Endothelial cell of umbilical vein (primary cell): ENCODE measurements around the gene DUSP3. TPM values are rescaled to one million over a fixed set of nuclear protein-coding genes. Genes with fewer than 3 reads are reported as not detected.

Experiments used
- BruUV-seq: library from RNA; stranded (reverse); fragments of 400-500 nt; replicated peaks from 2 replicates; lab custom pipeline; 2021; lab: Mats Ljungman, UMichigan
- CTCF ChIA-PET: fragments of 300-600, 350-600 bp; sonication (Branson Sonifier 250); formaldehyde crosslinking; loops from one replicate; lab custom pipeline; 2021; ENCODE audit warnings: antibody characterized with exemption, inconsistent platforms; lab: Charles Lee
- POLR2A ChIA-PET: fragments of 300-600, 350-600 bp; sonication (Branson Sonifier 250); formaldehyde crosslinking; loops from one replicate; lab custom pipeline; 2021; ENCODE audit warnings: antibody characterized with exemption, inconsistent platforms; lab: Charles Lee
- DNase-seq: peaks from one replicate; pipeline ENCODE4 v3.0.0-alpha.2; 2011; ENCODE audit warnings: low read depth, low spot score
- FAIRE-seq: peaks from 2 replicates; lab custom pipeline; 2011; peaks lifted over from hg19 to GRCh38; lab: Jason Lieb, UNC
- H2AFZ ChIP-seq: 2 replicates; pipeline ENCODE4 v1.6.0; 2012; ENCODE audit warnings: low read depth, low read length, control low read depth, inconsistent platforms
- H3K27ac ChIP-seq: 2 replicates; pipeline ENCODE4 v1.5.1; 2011; ENCODE audit warnings: low read depth, mild to moderate bottlenecking, control low read depth, low read length, moderate library complexity; ENCODE audit not compliant: insufficient read depth
- H3K27me3 ChIP-seq, 2 experiments: 2 replicates each; pipeline versions ENCODE4 v1.6.0 to v1.6.1; 2011; ENCODE audit warnings: low read length in 2 of 2, mixed read lengths in 1 of 2; ENCODE audit not compliant: control insufficient read depth in 2 of 2, insufficient read depth in 2 of 2
- H3K36me3 ChIP-seq, 2 experiments: 2 replicates in 1 of 2; 3 replicates in 1 of 2; pipeline ENCODE4 v1.5.1; 2011; ENCODE audit warnings: low read length in 2 of 2, mild to moderate bottlenecking in 1 of 2, moderate library complexity in 1 of 2; ENCODE audit not compliant: control insufficient read depth in 2 of 2, insufficient read depth in 2 of 2; ENCODE audit errors: extremely low read depth in 1 of 2
- H3K4me1 ChIP-seq: 3 replicates; pipeline ENCODE4 v1.5.1; 2011; ENCODE audit warnings: mild to moderate bottlenecking, low read length; ENCODE audit not compliant: control insufficient read depth, insufficient read depth; ENCODE audit errors: extremely low read depth
- H3K4me2 ChIP-seq: 2 replicates; pipeline ENCODE4 v1.6.1; 2011; ENCODE audit warnings: low read length, control low read depth, mixed read lengths; ENCODE audit not compliant: insufficient read depth
- H3K4me3 ChIP-seq, 3 experiments: fragments of 200-600 bp in 1 of 3; sonication (generic), shearing (Covaris generic) in 1 of 3; replicated peaks in 1 of 3; 2 replicates each; pipeline ENCODE4 v1.5.1; 2011 to 2016; ENCODE audit warnings: control low read depth in 3 of 3, low read length in 3 of 3, mild to moderate bottlenecking in 2 of 3, inconsistent platforms in 1 of 3, low read depth in 1 of 3, moderate library complexity in 1 of 3; ENCODE audit not compliant: insufficient read depth in 1 of 3
- H3K79me2 ChIP-seq: 2 replicates; pipeline ENCODE4 v1.6.0; 2012; ENCODE audit warnings: low read length, inconsistent platforms; ENCODE audit not compliant: control insufficient read depth, insufficient read depth
- H3K9ac ChIP-seq: replicated peaks from 2 replicates; pipeline ENCODE3; 2011; ENCODE audit warnings: low read length, control low read depth; ENCODE audit not compliant: insufficient read depth; ENCODE audit errors: extremely low read depth
- H3K9me1 ChIP-seq: replicated peaks from 3 replicates; pipeline ENCODE4 v1.6.0; 2011; ENCODE audit warnings: mild to moderate bottlenecking, low read length; ENCODE audit not compliant: control insufficient read depth, insufficient read depth; ENCODE audit errors: extremely low read depth
- H3K9me3 ChIP-seq: replicated peaks from 2 replicates; pipeline ENCODE4 v1.5.1; 2012; ENCODE audit warnings: low read length, inconsistent platforms; ENCODE audit not compliant: control insufficient read depth, insufficient read depth
- H4K20me1 ChIP-seq: replicated peaks from 2 replicates; pipeline ENCODE3; 2011; ENCODE audit warnings: mild to moderate bottlenecking, low read length; ENCODE audit not compliant: control insufficient read depth, insufficient read depth; ENCODE audit errors: extremely low read depth
- POLR2AphosphoS5 ChIP-seq: IDR thresholded peaks from 2 replicates; pipeline ENCODE4 v1.6.1; 2012; ENCODE audit warnings: low read depth, mild to moderate bottlenecking, control low read depth, low read length, moderate library complexity; ENCODE audit not compliant: insufficient read depth
- dilution Hi-C: fragments of 300-500 bp; cut with MboI; formaldehyde crosslinking; loops from one replicate; pipeline ENCODE4 v1.15.0; 2019; ENCODE audit warnings: low sequenced_read_pairs; ENCODE audit not compliant: extremely low pct_ligation_motif_present
- intact Hi-C: fragments of 100-400 bp; cut with micrococcal nuclease; formaldehyde crosslinking; loops from one replicate; pipeline ENCODE4 v1.10.0; 2022
- polyA plus RNA-seq, 4 experiments: library from polyadenylated mRNA; depleted of rRNA in 3 of 4; stranded (reverse) in 3 of 4; unstranded in 1 of 4; fragments of >200 nt; gene quantifications; 2 replicates each; pipeline versions ENCODE4 v1.2.1 to v1.2.3, GENCODE V29; 2011 to 2012; ENCODE audit warnings: missing spikeins in 1 of 4
- total RNA-seq: library from RNA; stranded (reverse); gene quantifications from 2 replicates; pipeline ENCODE4 v1.2.3, GENCODE V29; 2021
- TF ChIP-seq, protein P1 (sequence below), 2 donors: IDR thresholded peaks; 1 replicate in 1 of 2; 2 replicates in 1 of 2; pipeline ENCODE4 v1.5.1; 2011; ENCODE audit warnings: low read length in 2 of 2, mild to moderate bottlenecking in 2 of 2, moderate library complexity in 2 of 2, control low read depth in 1 of 2, inconsistent platforms in 1 of 2, low read depth in 1 of 2; ENCODE audit not compliant: insufficient read depth in 1 of 2; ENCODE audit errors: extremely low read depth in 1 of 2

DUSP3 gene
- total and polyA plus RNA-seq, 2 donors (not counting 3 experiments of a cell fraction or from before 2014, with no cell fraction given): 46.8 to 57.7 TPM

DNA sequence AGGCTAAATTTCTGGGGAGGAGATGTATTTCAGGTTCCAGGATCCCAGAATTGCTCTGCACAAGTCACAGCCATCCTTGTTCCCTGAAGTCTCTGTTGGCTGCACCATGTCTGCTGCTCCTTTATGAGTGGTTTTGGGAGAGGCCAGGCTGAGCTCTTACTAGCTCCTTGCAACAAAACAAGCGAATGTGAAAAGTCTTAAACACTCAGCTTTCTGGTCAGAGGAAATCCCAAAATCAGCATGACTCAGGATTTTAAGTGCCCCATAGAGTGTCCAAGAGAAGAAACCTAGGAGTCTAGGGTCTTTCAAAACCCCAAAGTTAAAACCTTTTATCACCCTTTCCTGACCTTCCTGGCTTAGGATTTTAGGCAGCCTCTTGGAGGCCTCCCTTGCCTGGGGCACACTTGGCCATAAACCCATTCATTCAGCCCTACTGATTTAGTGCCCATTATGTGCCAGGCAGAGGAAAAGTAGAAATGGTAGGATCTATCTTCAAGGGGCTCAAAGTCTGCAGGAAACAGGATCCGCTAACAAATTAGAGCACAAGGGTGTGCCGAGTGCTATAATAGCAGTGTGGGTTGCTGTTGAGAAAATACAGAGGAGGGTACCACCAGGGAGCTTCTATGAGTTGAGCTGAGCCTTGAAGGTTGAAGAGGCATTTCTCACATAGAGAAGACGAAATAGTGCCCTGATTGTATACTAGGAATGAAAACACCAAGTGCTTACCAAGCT lies 57.1 kb downstream of the DUSP3 start:
- DNase-seq: no peak
- dilution Hi-C loops: no loop called here
- CTCF ChIA-PET: interaction anchor here (1.0 to 2.0 kb wide), 5 partner anchors 8 to 38 kb away, joined by 3 to 5 read pairs (median 4); no protein-coding TSS in a partner anchor

More for the DNA sequence above, 57.1 kb downstream of the DUSP3 start:
- TF ChIP-seq, protein P1, sequence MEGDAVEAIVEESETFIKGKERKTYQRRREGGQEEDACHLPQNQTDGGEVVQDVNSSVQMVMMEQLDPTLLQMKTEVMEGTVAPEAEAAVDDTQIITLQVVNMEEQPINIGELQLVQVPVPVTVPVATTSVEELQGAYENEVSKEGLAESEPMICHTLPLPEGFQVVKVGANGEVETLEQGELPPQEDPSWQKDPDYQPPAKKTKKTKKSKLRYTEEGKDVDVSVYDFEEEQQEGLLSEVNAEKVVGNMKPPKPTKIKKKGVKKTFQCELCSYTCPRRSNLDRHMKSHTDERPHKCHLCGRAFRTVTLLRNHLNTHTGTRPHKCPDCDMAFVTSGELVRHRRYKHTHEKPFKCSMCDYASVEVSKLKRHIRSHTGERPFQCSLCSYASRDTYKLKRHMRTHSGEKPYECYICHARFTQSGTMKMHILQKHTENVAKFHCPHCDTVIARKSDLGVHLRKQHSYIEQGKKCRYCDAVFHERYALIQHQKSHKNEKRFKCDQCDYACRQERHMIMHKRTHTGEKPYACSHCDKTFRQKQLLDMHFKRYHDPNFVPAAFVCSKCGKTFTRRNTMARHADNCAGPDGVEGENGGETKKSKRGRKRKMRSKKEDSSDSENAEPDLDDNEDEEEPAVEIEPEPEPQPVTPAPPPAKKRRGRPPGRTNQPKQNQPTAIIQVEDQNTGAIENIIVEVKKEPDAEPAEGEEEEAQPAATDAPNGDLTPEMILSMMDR (IDR thresholded peaks at IDR 0.05; ENCODE audit: extremely low read depth in 1 of 2, insufficient read depth in 1 of 2, low read depth in 1 of 2, low read length in 2 of 2): no peak
- no peak for TF ChIP-seq POLR2AphosphoS5
- Histone ChIP-seq H3K9me1 (no peaks in the 10 kb centered on the region), H3K27ac (no peak overlapping the region), H3K9me3 (no peaks in the 10 kb centered on the region), H3K79me2 (no peaks in the 10 kb centered on the region), H3K4me3 (no peak overlapping the region), H3K9ac (no peak overlapping the region), H3K4me2 (no peak overlapping the region), H3K27me3 (no peaks in the 10 kb centered on the region), H2AFZ (no peak overlapping the region), H4K20me1 (no peaks in the 10 kb centered on the region), H3K4me1 (peaks cover 6% of the 10 kb centered on the region), H3K36me3 (no peaks in the 10 kb centered on the region)
- BruUV-seq: TSS peak; percentile 21
- POLR2A ChIA-PET: no interaction called here
- intact Hi-C loops: no loop called here
- FAIRE-seq: no peak
